Colonic mucosa (tissue), 4 donors: ENCODE data around the gene RBFOX2. TPM values are rescaled to one million over a fixed set of nuclear protein-coding genes. Genes with fewer than 3 reads are reported as not detected.

Experiments
- DNase-seq: peaks from one replicate; pipeline ENCODE4 v3.0.0-alpha.2; 2020
- H3K27ac ChIP-seq: fragments of 200-600 bp; one replicate; pipeline ENCODE4 v1.8.0; 2021
- H3K27me3 ChIP-seq: fragments of 200-600 bp; one replicate; pipeline ENCODE4 v1.8.0; 2021
- H3K36me3 ChIP-seq: fragments of 200-600 bp; one replicate; pipeline ENCODE4 v1.8.0; 2021
- H3K4me1 ChIP-seq: fragments of 200-600 bp; one replicate; pipeline ENCODE4 v1.8.0; 2021; ENCODE audit warnings: mild to moderate bottlenecking
- H3K4me3 ChIP-seq: fragments of 200-600 bp; one replicate; pipeline ENCODE4 v1.8.0; 2021
- H3K9ac ChIP-seq, 2 donors: one replicate each; pipeline ENCODE4 v1.7.0; 2013; ENCODE audit warnings: control low read depth in 2 of 2, low read depth in 2 of 2, low read length in 2 of 2
- H3K9me3 ChIP-seq: fragments of 200-600 bp; one replicate; pipeline ENCODE4 v1.8.0; 2021
- intact Hi-C: fragments of 100-400 bp; cut with DNase I; formaldehyde crosslinking; loops from one replicate; pipeline ENCODE4 v1.14.1; 2022
- total RNA-seq, 2 donors: library from RNA; stranded (reverse); fragmentation: NEBNext Ultra II Directional in 1 of 2; extraction: Animal tissue kit (Norgen Biotek cat#: 25700) in 1 of 2; gene quantifications; one replicate each; pipeline ENCODE4 v1.2.1, GENCODE V29; 2021
- TF ChIP-seq, protein P1 (sequence below): fragments of 200-600 bp; IDR thresholded peaks from one replicate; pipeline ENCODE4 v1.8.0; 2022; ENCODE audit warnings: antibody characterized with exemption, mild to moderate bottlenecking
- donor health status: healthy.
- donor health status: DM: no; HTN: no; CAD: no.
- donor health status: DM: no; HTN: no; CAD: no.

The RBFOX2 gene
- total RNA-seq, 2 donors from 2014 or later = 44.4 to 60.2 TPM

DNA sequence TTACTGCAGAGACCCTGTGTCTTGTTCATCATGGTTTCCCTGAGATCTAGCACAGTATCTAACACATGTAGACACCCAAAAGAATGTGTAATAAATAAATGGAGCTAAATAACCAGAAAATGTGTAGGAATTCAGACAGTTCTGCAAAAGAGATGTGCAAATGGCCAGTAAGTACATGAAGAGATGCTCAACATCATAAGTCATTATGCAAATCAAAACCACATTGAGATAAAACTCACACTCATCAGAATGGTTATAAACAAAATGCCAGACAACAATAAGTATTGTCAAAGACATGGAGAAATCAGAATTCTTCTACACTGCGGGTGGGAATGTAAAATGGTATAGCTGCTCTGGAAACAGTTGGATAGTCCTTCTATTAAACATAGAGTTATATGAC is 88.5 kb downstream of the RBFOX2 start:
- Histone ChIP-seq H3K4me3 (no peak overlapping the region), H3K27me3 (no peaks in the 10 kb centered on the region), H3K9ac (no peak overlapping the region), H3K27ac (no peak overlapping the region), H3K36me3 (no peaks in the 10 kb centered on the region), H3K4me1 (no peaks in the 10 kb centered on the region), H3K9me3 (no peaks in the 10 kb centered on the region)
- TF ChIP-seq, protein P1, sequence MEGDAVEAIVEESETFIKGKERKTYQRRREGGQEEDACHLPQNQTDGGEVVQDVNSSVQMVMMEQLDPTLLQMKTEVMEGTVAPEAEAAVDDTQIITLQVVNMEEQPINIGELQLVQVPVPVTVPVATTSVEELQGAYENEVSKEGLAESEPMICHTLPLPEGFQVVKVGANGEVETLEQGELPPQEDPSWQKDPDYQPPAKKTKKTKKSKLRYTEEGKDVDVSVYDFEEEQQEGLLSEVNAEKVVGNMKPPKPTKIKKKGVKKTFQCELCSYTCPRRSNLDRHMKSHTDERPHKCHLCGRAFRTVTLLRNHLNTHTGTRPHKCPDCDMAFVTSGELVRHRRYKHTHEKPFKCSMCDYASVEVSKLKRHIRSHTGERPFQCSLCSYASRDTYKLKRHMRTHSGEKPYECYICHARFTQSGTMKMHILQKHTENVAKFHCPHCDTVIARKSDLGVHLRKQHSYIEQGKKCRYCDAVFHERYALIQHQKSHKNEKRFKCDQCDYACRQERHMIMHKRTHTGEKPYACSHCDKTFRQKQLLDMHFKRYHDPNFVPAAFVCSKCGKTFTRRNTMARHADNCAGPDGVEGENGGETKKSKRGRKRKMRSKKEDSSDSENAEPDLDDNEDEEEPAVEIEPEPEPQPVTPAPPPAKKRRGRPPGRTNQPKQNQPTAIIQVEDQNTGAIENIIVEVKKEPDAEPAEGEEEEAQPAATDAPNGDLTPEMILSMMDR = no peak
- no peak for DNase-seq
- intact Hi-C loops = no loop called here

DNA sequence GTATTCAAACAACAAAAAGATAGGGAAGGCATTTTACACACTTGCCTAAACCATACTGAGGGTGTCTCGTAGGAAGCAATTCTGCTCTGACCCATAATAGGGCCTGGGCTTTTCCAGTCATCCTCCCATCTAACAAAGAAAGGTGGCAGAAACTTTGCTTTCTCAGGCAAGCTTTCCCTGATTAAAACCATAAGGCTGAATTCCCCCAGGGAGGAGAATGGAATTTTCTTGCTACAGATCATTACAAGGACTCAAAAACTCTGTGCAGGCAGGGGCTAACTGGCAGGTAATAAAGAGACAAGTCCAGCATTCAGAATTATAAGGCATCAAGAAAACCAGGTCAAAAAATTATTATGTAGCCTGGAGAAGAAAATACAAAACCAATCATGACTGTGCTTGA is 90.4 kb downstream of the RBFOX2 start:
- H3K27me3 ChIP-seq = no peaks in the 10 kb centered on the region
- H3K4me1 ChIP-seq = no peaks in the 10 kb centered on the region
- DNase-seq = no peak
- no peak overlapping the region for H3K9ac ChIP-seq
- TF ChIP-seq, protein P1 = no peak
- no peaks in the 10 kb centered on the region for H3K36me3 ChIP-seq
- H3K4me3 ChIP-seq = no peak overlapping the region
- intact Hi-C loops = loop anchor here (10.0 kb wide), 1 partner anchor 67 kb away; no protein-coding TSS in a partner anchor
- H3K9me3 ChIP-seq = no peaks in the 10 kb centered on the region
- H3K27ac ChIP-seq = no peak overlapping the region

DNA sequence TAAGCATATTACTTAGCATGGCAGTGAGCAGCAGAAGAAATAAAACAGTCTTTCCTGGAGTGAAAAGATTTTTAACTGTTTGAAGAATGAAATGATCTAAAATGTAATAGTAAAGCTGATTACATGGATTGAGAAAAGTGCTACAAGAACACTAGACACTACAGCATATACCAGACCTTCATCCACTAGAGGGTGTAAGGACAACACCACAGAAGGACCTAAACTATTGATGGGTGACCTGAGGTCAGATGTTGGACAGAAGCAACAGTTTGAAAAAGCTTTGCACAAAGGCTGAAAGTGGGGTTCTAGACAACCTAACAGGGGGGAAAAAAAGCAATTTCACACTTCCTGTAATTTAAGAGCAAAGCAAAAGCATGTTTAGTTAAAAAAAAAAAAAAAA is 97.7 kb downstream of the RBFOX2 start:
- TF ChIP-seq, protein P1 = peak; percentile 34
- intact Hi-C loops = loop anchor here (5.0 to 10.0 kb wide), 2 partner anchors 74 to 136 kb away; no protein-coding TSS in a partner anchor

DNA sequence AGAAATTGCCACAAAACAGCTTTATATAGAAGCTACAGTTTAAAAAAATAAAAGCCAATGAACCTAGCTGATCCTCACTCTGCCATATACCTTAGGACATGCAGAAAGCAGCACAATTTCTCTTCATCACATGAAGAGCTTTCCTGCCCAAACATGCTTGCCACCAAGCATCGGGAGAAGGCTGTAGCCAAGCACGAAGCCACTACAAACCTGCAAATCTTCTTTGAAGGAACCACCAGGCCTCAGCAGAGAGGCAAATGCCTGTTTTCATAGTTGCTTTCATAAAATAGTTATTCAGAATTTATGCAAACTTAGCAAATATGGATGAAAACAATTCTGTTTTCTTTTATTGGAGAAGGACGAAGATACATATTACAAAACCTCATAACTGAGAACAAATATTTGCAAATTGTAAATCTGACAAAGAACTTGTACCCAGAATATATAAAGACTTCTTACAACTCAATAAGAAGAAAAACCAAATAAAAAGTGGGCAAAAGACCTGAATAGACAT is 100.3 kb downstream of the RBFOX2 start:
- TF ChIP-seq, protein P1 = no peak
- no peak overlapping the region for H3K27ac ChIP-seq
- intact Hi-C loops = no loop called here

More for the DNA sequence above, 97.7 kb downstream of the RBFOX2 start:
- no peak overlapping the region for H3K9ac ChIP-seq
- no peak overlapping the region for H3K27ac ChIP-seq
- no peaks in the 10 kb centered on the region for H3K27me3 ChIP-seq
- no peaks in the 10 kb centered on the region for H3K9me3 ChIP-seq
- no peaks in the 10 kb centered on the region for H3K4me1 ChIP-seq
- H3K4me3 ChIP-seq = no peak overlapping the region
- no peak for DNase-seq
- no peaks in the 10 kb centered on the region for H3K36me3 ChIP-seq

DNA sequence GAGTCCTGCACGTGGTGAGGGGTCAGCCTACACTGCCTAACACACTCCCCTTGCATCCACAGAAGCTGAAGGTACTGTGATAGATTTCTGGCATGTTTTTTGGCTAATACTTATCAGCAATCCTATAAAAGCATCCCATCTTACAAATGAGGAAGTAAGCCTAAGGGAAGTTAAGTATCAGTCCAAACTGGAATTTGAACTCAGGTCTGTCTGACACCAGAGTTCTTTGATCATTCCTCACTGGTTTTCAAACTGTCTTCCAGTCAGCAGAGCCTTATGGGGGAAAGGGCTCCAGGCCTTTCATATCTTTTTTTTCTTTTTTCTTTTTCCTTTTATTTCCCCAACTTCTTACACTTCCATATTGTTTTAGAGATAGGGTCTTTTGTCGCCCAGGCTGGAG is 105.6 kb downstream of the RBFOX2 start:
- Histone ChIP-seq H3K27me3 (no peaks in the 10 kb centered on the region), H3K4me1 (no peaks in the 10 kb centered on the region), H3K36me3 (no peaks in the 10 kb centered on the region), H3K9ac (no peak overlapping the region), H3K27ac (no peak overlapping the region), H3K4me3 (no peak overlapping the region), H3K9me3 (no peaks in the 10 kb centered on the region)
- no peak for DNase-seq
- TF ChIP-seq, protein P1 = no peak
- intact Hi-C loops = loop anchor here (5.0 kb wide), 2 partner anchors 199 to 296 kb away; no protein-coding TSS in a partner anchor

More for the DNA sequence above, 100.3 kb downstream of the RBFOX2 start:
- Histone ChIP-seq H3K9me3 (no peaks in the 10 kb centered on the region), H3K9ac (no peak overlapping the region), H3K4me1 (no peaks in the 10 kb centered on the region), H3K36me3 (no peaks in the 10 kb centered on the region), H3K27me3 (no peaks in the 10 kb centered on the region), H3K4me3 (no peak overlapping the region)
- DNase-seq = no peak
